Erythroblast (primary cell): ENCODE data around the gene TMEM214.
"Not testable (repeated sequence)": the region's sequence is repeated elsewhere in the genome, so short reads cannot be mapped to it uniquely, and the experiment has no call there.

Source experiments
- DNase-seq, 2 experiments: peaks; one replicate each; lab custom pipeline; 2025; lab: John Stamatoyannopoulos, UW
- GATA1 ChIP-seq: IDR thresholded peaks from 2 replicates; pipeline ENCODE4 v1.6.1; 2011; ENCODE audit warnings: low read depth, mild to moderate bottlenecking, control low read depth, low read length, moderate library complexity
- POLR2A ChIP-seq: IDR thresholded peaks from 2 replicates; pipeline ENCODE4 v1.6.1; 2011; ENCODE audit warnings: mild to moderate bottlenecking, low read length

Gene TMEM214

DNA sequence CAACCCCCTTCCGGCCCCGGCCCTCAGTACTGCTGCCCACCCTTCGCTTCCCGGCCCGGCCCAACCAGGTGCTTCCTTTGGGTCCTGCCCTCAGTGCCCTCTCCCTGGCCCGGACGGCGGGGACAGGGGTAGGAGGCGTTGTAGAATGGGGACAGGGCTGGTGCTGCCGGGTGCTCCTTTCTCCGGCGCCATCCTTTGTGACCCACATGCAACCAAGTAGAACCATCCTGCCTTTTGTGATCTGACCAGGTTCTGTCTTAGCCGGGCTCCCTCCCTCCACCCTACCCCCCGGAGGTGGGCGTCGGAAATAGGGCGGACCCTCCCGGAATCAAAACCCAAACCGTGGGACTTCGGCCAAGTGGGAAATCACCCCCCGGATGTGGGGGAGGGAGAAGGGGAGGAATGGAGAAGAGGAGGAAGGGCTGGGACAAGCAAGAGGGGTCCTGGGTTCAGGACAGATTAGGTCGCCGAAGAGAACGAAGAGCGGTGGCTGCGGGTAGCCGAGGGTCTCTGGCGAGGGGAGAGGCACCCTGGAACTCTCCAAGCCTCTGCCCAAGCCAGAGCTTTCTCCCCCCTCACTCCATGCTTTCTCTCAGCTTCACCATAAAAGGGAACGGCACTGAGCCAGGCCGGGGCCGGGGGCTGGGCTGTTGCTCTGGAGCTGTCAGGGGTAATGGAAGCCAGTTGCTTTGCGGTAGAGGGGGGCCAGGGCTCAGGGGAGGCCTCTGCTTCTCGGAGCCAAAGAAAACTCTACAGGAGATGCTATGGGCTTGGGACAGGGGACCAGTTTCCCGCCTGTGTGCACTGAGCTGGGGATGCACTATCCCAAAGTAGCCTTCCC lies 39.4 kb downstream of the TMEM214 start:
- no peak for TF ChIP-seq POLR2A
- no peak for TF ChIP-seq GATA1
- DNase-seq = no peak

DNA sequence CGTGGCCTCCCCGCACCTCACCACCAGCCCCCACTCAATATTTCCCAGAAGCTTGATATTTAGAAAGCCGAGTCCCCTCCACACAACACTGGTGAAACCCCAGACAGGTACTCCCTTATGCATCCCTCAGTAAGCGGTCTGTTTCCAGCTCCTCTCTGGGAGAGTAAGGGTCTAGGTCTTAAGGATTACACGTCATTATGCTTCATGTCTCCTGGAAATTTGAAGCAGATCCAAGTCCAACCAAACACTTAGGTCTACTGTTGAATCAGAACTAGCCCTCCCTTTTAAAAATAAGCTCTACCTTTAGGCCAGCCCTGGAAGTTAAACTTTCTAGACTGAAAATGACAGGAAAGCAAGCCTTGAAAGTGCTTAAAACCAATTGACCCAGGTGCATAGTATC lies 40.2 kb downstream of the TMEM214 start:
- DNase-seq = no peak
- TF ChIP-seq GATA1 (no peak), POLR2A (no peak)

DNA sequence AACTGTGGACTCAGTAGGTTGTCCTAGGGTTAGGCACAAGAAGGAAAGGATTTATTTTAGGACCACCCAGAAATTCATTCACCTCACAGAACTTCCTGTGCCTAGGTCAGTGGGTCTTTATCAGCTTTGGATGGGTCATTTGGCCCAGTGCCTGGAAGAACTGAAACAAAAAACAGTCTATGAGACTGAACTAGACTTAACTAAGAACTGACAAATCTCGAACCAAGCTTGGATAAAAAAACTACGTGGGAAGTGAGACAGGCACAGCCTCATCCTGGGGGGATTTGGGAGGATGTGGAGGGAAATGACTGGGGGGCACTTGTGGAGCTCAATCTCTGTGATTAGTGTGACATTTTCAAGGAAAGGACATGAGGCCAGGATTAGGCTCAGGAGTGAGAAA lies 41.0 kb downstream of the TMEM214 start:
- peak in 1 of 2 experiments; percentile 30 for DNase-seq
- TF ChIP-seq GATA1 (no peak), POLR2A (no peak)

DNA sequence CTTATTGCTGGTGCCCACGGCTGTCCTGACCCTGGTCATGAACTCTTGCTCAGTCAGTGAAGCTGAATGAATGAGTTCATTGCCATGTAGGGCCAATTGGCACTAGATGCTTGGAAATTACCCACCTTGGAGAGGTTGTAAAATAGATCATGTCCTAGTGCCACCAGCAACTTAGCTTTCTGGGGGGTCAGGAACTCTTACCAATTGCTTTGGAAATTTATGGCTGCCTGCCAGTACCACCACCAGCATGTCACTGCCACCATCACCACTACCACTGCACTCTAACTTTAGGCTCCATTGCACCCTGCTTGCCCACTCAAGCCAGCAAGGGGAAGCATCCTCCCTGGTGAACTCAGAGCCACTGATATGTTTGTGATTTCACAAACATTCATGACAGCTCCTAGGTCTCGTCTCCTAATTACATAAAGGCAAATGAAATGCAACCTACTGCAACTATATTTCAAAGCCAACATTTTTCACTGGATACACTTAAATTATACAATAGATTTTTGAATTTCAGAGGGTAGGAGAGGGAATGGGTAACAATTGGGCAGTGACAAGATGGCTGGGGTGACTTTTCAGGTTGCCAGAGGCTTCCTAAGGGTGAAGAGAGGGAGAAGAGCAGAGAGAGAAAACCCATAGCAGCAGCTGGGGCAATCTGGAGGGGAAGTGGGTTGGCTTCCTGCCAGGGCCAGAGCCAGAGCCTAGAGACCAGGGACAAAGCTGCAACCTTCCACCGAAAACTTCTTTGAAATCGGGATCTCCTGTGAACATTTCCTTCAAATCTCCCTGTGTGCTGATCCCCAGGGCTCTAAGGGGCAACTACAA lies 42.2 kb downstream of the TMEM214 start:
- DNase-seq = no peak
- no peak for TF ChIP-seq POLR2A
- no peak for TF ChIP-seq GATA1

DNA sequence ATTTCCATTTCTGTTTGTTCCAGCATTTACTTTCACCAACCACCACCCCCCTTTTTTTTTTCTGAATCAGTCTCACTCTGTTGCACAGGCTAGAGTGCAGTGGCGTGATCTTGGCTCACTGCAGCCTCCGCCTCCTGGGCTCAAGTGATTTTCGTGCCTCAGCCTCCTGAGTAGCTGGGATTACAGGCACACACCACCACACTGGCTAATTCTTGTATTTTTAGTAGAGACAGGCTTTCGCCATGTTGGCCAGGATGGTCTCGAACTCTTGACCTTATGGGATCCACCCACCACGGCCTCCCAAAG lies 42.8 kb downstream of the TMEM214 start:
- DNase-seq = not testable (repeated sequence)

DNA sequence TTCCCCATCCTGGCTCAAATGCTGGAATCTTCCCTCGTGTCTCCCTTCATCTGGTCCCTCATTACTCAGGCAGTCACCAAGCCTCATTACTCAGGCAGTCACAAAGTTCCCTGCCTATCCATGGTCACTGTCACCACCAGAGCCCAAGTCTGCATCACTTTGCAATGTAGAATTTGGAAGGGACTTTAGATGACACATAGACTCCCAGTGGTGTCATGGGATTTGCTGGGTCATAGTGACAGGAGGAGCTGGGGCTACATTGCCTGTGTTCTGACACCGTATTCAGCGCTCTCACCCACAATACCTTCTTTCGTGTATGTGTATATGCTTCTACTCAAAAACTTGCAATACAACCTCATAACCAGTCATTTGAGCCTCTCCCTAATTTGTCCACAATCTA lies 43.6 kb downstream of the TMEM214 start:
- peak in 1 of 2 experiments; percentile 45 for DNase-seq
- TF ChIP-seq GATA1 (no peak), POLR2A (no peak)

DNA sequence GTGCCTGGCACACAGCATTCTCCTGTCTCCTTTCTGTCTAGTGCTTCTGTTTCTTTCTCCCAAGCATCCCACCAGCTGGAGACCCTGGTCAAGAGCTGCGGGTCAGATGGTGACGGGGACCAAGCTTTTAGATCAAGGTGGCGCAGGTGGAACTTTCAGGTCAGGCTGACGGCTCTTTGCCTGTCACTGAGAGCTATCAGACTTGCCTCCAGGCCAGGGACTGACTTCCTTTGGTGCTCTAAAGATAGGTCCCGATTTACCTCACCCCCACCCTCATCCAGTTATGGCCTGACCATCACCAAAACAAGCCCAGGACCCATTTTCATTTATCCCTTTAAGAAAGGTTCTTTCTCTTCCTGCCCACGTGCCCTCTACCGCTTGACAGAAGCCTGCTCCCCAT lies 44.5 kb downstream of the TMEM214 start:
- DNase-seq = no peak
- TF ChIP-seq GATA1 (no peak), POLR2A (no peak)

DNA sequence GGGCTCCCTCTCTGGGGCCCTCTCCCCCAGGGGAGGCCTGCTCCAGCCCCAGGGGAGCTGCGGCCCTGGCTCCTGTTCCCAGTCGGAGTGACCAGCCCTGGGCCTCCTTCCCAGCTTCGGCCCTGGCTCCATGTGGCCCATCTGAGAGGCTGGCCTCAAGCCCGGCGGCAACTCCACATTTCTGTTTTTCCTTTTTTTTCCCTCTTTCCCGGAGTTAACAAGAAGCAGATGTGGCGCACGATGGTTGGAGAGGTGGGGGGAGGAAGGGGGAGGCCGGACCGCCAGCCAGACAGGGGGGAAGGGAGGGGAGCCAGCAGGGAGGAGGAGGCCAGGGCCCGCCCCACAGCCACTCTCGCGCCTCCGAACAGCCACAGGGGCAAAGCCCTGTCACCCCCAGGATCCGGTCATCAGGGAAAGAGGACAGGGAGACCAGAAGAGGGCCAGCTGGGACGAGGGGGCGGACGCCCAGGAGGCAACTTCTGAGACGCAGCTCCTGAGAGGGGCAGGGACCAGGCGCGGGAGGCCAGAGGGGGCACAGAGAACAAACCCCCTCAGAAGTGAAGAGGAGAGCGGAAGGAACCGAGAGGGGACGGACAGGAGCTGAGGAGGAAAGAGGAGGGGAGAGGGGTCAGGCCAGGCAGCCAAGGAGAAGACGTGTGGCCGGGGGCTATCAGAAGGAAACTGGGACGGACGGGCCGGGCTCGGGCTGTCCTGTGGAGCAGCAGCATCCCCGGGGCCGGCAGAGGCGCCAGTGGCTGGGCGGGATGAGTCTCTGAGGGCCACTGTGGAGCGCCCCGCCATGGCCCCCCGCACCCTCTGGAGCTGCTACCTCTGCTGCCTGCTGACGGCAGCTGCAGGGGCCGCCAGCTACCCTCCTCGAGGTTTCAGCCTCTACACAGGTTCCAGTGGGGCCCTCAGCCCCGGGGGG lies 45.8 kb downstream of the TMEM214 start, which contains the start of gene EMILIN1:
TSS of gene EMILIN1 (plus strand) at position 349 of the 928 bp plus-strand sequence. CDS start at position 800, 451 bp downstream.
- TF ChIP-seq POLR2A (peak; percentile 34), GATA1 (no peak)
- peak; percentile 32 to 33 for DNase-seq

DNA sequence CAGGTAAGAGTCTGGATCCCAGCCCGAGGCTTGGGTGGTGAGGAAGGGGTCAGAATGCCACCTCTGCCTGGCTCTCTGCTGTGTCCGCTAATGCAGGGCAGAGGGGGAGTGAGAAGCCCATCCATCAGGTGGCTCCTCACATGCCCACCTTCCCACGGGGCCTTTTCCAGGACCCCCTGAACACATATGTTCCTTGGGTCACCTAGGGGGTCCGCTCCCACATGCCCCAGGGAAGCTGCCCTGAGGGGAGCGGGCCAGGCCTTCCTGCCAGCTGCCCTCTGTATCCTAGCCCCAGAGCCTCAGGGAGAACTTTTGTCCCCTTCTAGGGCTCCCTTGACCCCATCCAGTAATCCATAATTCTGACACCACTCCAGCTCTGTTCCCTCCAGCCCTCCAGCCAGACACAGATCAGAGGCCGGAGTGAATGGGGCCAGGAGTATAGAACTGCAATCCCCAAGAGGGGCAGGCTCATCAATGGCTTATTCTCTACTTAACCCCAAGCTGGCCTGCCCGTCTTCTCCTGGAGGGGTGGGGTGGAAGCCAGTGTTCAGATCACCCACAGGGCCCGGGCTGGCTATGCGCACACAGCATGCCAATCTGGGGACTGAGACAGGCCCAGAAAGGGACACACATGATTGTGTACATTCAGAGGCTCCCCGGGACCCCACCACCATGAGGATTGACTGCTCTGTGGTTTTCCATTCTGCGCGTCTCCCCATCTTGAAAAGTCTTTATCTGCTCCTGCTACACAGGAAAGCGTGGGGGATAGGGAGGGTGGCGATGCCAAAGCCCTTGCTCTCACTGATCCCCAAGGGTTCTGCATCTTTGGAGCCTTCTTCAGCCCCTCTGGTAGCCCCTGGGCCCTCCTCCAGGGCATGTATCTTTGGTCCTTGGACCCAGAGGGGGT lies 46.7 kb downstream of the TMEM214 start:
- no peak for DNase-seq
- TF ChIP-seq POLR2A (no peak), GATA1 (no peak)

DNA sequence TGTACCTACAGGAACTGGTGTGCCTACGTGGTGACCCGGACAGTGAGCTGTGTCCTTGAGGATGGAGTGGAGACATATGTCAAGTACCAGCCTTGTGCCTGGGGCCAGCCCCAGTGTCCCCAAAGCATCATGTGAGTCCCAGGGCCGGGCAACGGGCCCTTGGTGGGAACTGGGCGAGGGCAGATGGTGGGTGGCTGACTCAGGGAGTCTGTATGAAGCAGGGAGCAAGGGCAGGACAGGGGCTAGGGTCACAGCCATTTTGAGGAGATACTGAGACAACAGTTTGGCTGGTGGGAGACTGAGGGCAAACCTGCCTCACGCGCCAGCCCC lies 47.3 kb downstream of the TMEM214 start:
- DNase-seq = no peak

DNA sequence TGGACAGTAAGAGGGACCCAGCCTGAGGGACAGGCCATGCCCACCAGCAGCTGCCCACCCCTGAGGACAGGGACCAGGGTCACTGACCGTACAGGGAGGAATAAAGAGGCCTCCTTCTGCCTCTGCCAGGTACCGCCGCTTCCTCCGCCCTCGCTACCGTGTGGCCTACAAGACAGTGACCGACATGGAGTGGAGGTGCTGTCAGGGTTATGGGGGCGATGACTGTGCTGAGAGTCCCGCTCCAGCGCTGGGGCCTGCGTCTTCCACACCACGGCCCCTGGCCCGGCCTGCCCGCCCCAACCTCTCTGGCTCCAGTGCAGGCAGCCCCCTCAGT lies 47.8 kb downstream of the TMEM214 start:
- TF ChIP-seq POLR2A = no peak
- TF ChIP-seq GATA1 = no peak
- no peak for DNase-seq

More for the DNA sequence above, 47.3 kb downstream of the TMEM214 start:
- TF ChIP-seq POLR2A (no peak), GATA1 (no peak)

DNA sequence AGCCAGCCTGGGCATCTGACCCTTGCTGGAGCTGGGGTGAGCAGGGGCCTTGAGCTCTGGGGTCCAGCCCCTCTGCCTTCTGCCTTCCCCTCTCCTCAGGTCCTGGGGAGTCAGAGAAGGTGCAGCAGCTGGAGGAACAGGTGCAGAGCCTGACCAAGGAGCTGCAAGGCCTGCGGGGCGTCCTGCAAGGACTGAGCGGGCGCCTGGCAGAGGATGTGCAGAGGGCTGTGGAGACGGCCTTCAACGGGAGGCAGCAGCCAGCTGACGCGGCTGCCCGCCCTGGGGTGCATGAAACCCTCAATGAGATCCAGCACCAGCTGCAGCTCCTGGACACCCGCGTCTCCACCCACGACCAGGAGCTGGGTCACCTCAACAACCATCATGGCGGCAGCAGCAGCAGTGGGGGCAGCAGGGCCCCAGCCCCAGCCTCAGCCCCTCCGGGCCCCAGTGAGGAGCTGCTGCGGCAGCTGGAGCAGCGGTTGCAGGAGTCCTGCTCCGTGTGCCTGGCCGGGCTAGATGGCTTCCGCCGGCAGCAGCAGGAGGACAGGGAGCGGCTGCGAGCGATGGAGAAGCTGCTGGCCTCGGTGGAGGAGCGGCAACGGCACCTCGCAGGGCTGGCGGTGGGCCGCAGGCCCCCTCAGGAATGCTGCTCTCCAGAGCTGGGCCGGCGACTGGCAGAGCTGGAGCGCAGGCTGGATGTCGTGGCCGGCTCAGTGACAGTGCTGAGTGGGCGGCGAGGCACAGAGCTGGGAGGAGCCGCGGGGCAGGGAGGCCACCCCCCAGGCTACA lies 49.4 kb downstream of the TMEM214 start:
- DNase-seq = no peak
- TF ChIP-seq GATA1 (no peak), POLR2A (no peak)
